HEK293 (cell line): Measurements from ENCODE around the gene NKD2.

Experiments used
- CTCF ChIA-PET: fragments of 350-600 bp; formaldehyde crosslinking; extraction: SDS; loops from one replicate; lab custom pipeline; 2021; ENCODE audit warnings: antibody characterized with exemption; lab: Yijun Ruan, JAX
- POLR2A ChIA-PET: fragments of 300-600 bp; formaldehyde crosslinking; extraction: SDS; loops from one replicate; lab custom pipeline; 2020; ENCODE audit warnings: antibody characterized with exemption, inconsistent platforms; lab: Yijun Ruan, JAX
- H3K27ac ChIP-seq: fragments of 200-500 bp; sonication (Bioruptor generic); 2 replicates; pipeline ENCODE4 v1.5.1; 2014; ENCODE audit warnings: low read depth, low read length, control low read depth, inconsistent platforms; ENCODE audit errors: extremely low read depth
- H3K36me3 ChIP-seq, 2 experiments: fragments of 200-500 bp in 1 of 2; sonication (Bioruptor generic) in 1 of 2; 1 replicate in 1 of 2; 2 replicates in 1 of 2; pipeline ENCODE4 v1.5.1; 2014 to 2017; ENCODE audit warnings: inconsistent platforms in 2 of 2, low read length in 2 of 2; ENCODE audit not compliant: control insufficient read depth in 2 of 2, insufficient read depth in 1 of 2
- H3K4me1 ChIP-seq: fragments of 200-500 bp; sonication (Bioruptor generic); 2 replicates; pipeline ENCODE4 v1.5.1; 2014; ENCODE audit warnings: mild to moderate bottlenecking, low read length, inconsistent platforms; ENCODE audit not compliant: control insufficient read depth, insufficient read depth
- H3K4me3 ChIP-seq: 2 replicates; pipeline ENCODE4 v1.5.1; 2011; ENCODE audit warnings: low read depth, mild to moderate bottlenecking, control low read depth, low read length, moderate library complexity
- H3K9me3 ChIP-seq: fragments of 200-500 bp; sonication (Bioruptor generic); 2 replicates; pipeline ENCODE4 v1.5.1; 2014; ENCODE audit warnings: low read depth, low read length, inconsistent platforms; ENCODE audit not compliant: control insufficient read depth, insufficient read depth
- KLF8 ChIP-seq: fragments of 450-650 bp; formaldehyde crosslinking; IDR thresholded peaks from 2 replicates; pipeline ENCODE4 v1.5.1; 2016; ENCODE audit warnings: missing biosample characterization, missing genetic modification characterization
- SALL2 ChIP-seq: fragments of 450-650 bp; formaldehyde crosslinking; IDR thresholded peaks from 2 replicates; pipeline ENCODE4 v1.5.0; 2017; ENCODE audit warnings: missing biosample characterization, mild to moderate bottlenecking, missing genetic modification characterization, borderline replicate concordance
- ZBTB7A ChIP-seq: fragments of 450-650 bp; formaldehyde crosslinking; IDR thresholded peaks from 2 replicates; pipeline ENCODE4 v1.5.1; 2016; ENCODE audit warnings: low read depth, missing biosample characterization, missing genetic modification characterization
- ZFHX2 ChIP-seq: fragments of 450-650 bp; formaldehyde crosslinking; conservative IDR thresholded peaks from 2 replicates; pipeline ENCODE4 v1.5.1; 2016; ENCODE audit warnings: missing biosample characterization, missing genetic modification characterization
- ZNF10 ChIP-seq: fragments of 450-650 bp; formaldehyde crosslinking; IDR thresholded peaks from 2 replicates; pipeline ENCODE4 v1.5.1; 2017; ENCODE audit warnings: missing biosample characterization, missing genetic modification characterization
- ZNF112 ChIP-seq: fragments of 450-650 bp; formaldehyde crosslinking; IDR thresholded peaks from 2 replicates; pipeline ENCODE4 v1.5.0; 2017; ENCODE audit warnings: missing biosample characterization, missing genetic modification characterization
- ZNF157 ChIP-seq: fragments of 450-650 bp; formaldehyde crosslinking; IDR thresholded peaks from 2 replicates; pipeline ENCODE4 v1.5.1; 2016; ENCODE audit warnings: missing biosample characterization, missing genetic modification characterization
- ZNF169 ChIP-seq: fragments of 450-650 bp; formaldehyde crosslinking; IDR thresholded peaks from 2 replicates; pipeline ENCODE4 v1.5.1; 2016; ENCODE audit warnings: missing biosample characterization, missing genetic modification characterization
- ZNF174 ChIP-seq: fragments of 450-650 bp; formaldehyde crosslinking; IDR thresholded peaks from 2 replicates; pipeline ENCODE4 v1.5.0; 2017; ENCODE audit warnings: missing biosample characterization, mild to moderate bottlenecking, missing genetic modification characterization
- ZNF24 ChIP-seq: fragments of 450-650 bp; formaldehyde crosslinking; IDR thresholded peaks from 2 replicates; pipeline ENCODE4 v1.5.1; 2016; ENCODE audit warnings: missing biosample characterization, missing genetic modification characterization
- ZNF311 ChIP-seq: fragments of 450-650 bp; formaldehyde crosslinking; IDR thresholded peaks from 2 replicates; pipeline ENCODE4 v1.5.1; 2017; ENCODE audit warnings: missing biosample characterization, missing genetic modification characterization, borderline replicate concordance
- ZNF335 ChIP-seq: fragments of 450-650 bp; formaldehyde crosslinking; conservative IDR thresholded peaks from 2 replicates; pipeline ENCODE4 v1.5.1; 2016; ENCODE audit warnings: missing biosample characterization, missing genetic modification characterization
- ZNF341 ChIP-seq: fragments of 450-650 bp; formaldehyde crosslinking; IDR thresholded peaks from 2 replicates; pipeline ENCODE4; 2016; ENCODE audit warnings: low read depth, missing biosample characterization, missing genetic modification characterization
- ZNF37A ChIP-seq: fragments of 450-650 bp; IDR thresholded peaks from 2 replicates; pipeline ENCODE4 v1.5.1; 2018; ENCODE audit warnings: missing biosample characterization, missing genetic modification characterization
- ZNF394 ChIP-seq: fragments of 450-650 bp; formaldehyde crosslinking; IDR thresholded peaks from 2 replicates; pipeline ENCODE4 v1.5.1; 2016; ENCODE audit warnings: missing biosample characterization, missing genetic modification characterization, mild to moderate bottlenecking, moderate library complexity, borderline replicate concordance
- ZNF404 ChIP-seq: fragments of 450-650 bp; formaldehyde crosslinking; IDR thresholded peaks from 2 replicates; pipeline ENCODE4 v1.5.1; 2017; ENCODE audit warnings: missing biosample characterization, missing genetic modification characterization
- ZNF529 ChIP-seq: fragments of 450-650 bp; formaldehyde crosslinking; IDR thresholded peaks from 2 replicates; pipeline ENCODE4 v1.5.1; 2017; ENCODE audit warnings: missing genetic modification characterization, missing biosample characterization; ENCODE audit not compliant: insufficient replicate concordance
- ZNF549 ChIP-seq: fragments of 450-650 bp; IDR thresholded peaks from 2 replicates; pipeline ENCODE4 v1.5.1; 2018; ENCODE audit warnings: missing biosample characterization, missing genetic modification characterization, mild to moderate bottlenecking, inconsistent platforms, moderate library complexity
- ZNF560 ChIP-seq: fragments of 450-650 bp; formaldehyde crosslinking; IDR thresholded peaks from 2 replicates; pipeline ENCODE4 v1.5.1; 2017; ENCODE audit warnings: missing biosample characterization, missing genetic modification characterization, borderline replicate concordance
- ZNF624 ChIP-seq: fragments of 450-650 bp; formaldehyde crosslinking; IDR thresholded peaks from 2 replicates; pipeline ENCODE4 v1.5.1; 2017; ENCODE audit warnings: missing biosample characterization, missing genetic modification characterization
- ZNF658 ChIP-seq: fragments of 450-650 bp; formaldehyde crosslinking; IDR thresholded peaks from 2 replicates; pipeline ENCODE4; 2016; ENCODE audit warnings: missing biosample characterization, missing genetic modification characterization
- ZNF776 ChIP-seq: fragments of 450-650 bp; formaldehyde crosslinking; IDR thresholded peaks from 2 replicates; pipeline ENCODE4 v1.5.0; 2017; ENCODE audit warnings: missing biosample characterization, missing genetic modification characterization, borderline replicate concordance
- ZNF785 ChIP-seq: fragments of 450-650 bp; formaldehyde crosslinking; IDR thresholded peaks from 2 replicates; pipeline ENCODE4 v1.5.1; 2016; ENCODE audit warnings: missing biosample characterization, missing genetic modification characterization
- ZNF792 ChIP-seq: fragments of 450-650 bp; formaldehyde crosslinking; IDR thresholded peaks from 2 replicates; pipeline ENCODE4 v1.5.1; 2016; ENCODE audit warnings: missing biosample characterization, missing genetic modification characterization
- ZNF837 ChIP-seq: fragments of 450-650 bp; formaldehyde crosslinking; IDR thresholded peaks from 2 replicates; pipeline ENCODE4 v1.5.1; 2016; ENCODE audit warnings: missing biosample characterization, missing genetic modification characterization
- ZXDB ChIP-seq: fragments of 450-650 bp; formaldehyde crosslinking; IDR thresholded peaks from 2 replicates; pipeline ENCODE4 v1.5.1; 2016; ENCODE audit warnings: missing biosample characterization, missing genetic modification characterization
- TF ChIP-seq, protein P1 (sequence below): fragments of 450-650 bp; IDR thresholded peaks from 2 replicates; pipeline ENCODE4 v1.5.1; 2018; ENCODE audit warnings: missing biosample characterization, mild to moderate bottlenecking, missing genetic modification characterization
- TF ChIP-seq, protein P2 (sequence below): fragments of 450-650 bp; formaldehyde crosslinking; IDR thresholded peaks from 2 replicates; pipeline ENCODE4 v1.5.1; 2016; ENCODE audit warnings: missing biosample characterization, missing genetic modification characterization, borderline replicate concordance
- TF ChIP-seq, protein P3 (sequence below): fragments of 450-650 bp; formaldehyde crosslinking; IDR thresholded peaks from 2 replicates; pipeline ENCODE4 v1.5.1; 2016; ENCODE audit warnings: missing biosample characterization, missing genetic modification characterization

NKD2 gene

DNA sequence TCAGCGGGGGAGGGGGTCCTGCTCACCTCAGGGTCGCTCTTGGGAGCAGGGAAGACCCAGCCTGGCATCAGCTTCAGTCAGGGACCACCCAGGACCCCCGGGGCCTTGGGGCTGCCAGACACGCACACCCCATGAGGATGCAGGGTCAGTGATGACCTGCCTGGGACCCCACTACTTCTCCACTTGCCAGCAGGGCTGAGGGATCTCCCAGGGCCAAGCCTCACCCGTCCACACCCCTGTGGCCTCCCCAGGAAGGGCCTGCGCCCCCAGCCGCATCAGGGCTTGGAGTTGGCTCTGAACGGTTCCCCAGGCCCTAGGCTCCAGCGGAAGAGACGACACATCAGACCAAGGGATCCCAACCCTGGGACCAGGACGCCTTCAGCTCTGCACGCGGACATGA lies 69.6 kb downstream of the NKD2 start (continued):
- TF ChIP-seq ZNF529 (tag by site-specific recombination) (no peak), ZNF837 (tag by site-specific recombination) (no peak), ZNF112 (tag by site-specific recombination) (no peak), ZNF394 (tag by site-specific recombination) (no peak), ZNF169 (no peak), ZXDB (tag by site-specific recombination) (no peak), ZNF792 (no peak)
- TF ChIP-seq, protein P1, sequence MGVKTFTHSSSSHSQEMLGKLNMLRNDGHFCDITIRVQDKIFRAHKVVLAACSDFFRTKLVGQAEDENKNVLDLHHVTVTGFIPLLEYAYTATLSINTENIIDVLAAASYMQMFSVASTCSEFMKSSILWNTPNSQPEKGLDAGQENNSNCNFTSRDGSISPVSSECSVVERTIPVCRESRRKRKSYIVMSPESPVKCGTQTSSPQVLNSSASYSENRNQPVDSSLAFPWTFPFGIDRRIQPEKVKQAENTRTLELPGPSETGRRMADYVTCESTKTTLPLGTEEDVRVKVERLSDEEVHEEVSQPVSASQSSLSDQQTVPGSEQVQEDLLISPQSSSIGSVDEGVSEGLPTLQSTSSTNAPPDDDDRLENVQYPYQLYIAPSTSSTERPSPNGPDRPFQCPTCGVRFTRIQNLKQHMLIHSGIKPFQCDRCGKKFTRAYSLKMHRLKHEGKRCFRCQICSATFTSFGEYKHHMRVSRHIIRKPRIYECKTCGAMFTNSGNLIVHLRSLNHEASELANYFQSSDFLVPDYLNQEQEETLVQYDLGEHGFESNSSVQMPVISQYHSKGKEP (tag by site-specific recombination) = no peak

DNA sequence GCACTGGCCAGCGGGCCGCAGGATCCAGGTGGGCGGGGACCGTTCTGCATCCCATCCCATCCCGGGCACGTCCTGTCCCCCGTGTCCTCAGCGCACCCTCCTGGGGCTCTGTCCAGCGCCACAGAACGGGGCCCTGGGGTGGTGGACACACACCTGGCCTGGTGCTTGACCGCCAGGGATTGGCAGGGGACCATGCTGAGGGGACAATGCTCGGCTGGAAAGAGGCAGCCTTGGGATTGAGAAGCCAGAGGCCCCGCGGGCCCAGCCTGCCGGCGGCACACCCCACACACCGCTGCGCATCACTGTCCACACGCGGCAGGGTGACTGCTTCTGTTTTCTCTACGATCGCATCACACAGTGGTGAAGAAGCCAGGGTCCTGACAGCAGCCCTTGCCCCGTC lies 70.2 kb downstream of the NKD2 start:
- POLR2A ChIA-PET = no interaction called here
- CTCF ChIA-PET = no interaction called here
- Histone ChIP-seq H3K4me1 (no peaks in the 10 kb centered on the region), H3K36me3 (peaks cover 0 to 53% of the 10 kb centered on the region in 2 experiments; a peak in 2 of 3 replicates), H3K9me3 (no peaks in the 10 kb centered on the region), H3K27ac (no peak overlapping the region), H3K4me3 (no peak overlapping the region)
- no peak for TF ChIP-seq ZNF10
- TF ChIP-seq ZNF112 (tag by site-specific recombination) = no peak
- no peak for TF ChIP-seq ZNF404 (tag by site-specific recombination)
- TF ChIP-seq ZFHX2 (tag by site-specific recombination) = no peak
- TF ChIP-seq ZNF341 (tag by site-specific recombination) = no peak
- no peak for TF ChIP-seq ZNF37A
- TF ChIP-seq ZNF658 = no peak
- TF ChIP-seq, protein P2, sequence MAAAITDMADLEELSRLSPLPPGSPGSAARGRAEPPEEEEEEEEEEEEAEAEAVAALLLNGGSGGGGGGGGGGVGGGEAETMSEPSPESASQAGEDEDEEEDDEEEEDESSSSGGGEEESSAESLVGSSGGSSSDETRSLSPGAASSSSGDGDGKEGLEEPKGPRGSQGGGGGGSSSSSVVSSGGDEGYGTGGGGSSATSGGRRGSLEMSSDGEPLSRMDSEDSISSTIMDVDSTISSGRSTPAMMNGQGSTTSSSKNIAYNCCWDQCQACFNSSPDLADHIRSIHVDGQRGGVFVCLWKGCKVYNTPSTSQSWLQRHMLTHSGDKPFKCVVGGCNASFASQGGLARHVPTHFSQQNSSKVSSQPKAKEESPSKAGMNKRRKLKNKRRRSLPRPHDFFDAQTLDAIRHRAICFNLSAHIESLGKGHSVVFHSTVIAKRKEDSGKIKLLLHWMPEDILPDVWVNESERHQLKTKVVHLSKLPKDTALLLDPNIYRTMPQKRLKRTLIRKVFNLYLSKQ (tag by site-specific recombination) = no peak
- TF ChIP-seq ZNF335 (tag by site-specific recombination) = no peak
- TF ChIP-seq, all 188 proteins: peak for 0

DNA sequence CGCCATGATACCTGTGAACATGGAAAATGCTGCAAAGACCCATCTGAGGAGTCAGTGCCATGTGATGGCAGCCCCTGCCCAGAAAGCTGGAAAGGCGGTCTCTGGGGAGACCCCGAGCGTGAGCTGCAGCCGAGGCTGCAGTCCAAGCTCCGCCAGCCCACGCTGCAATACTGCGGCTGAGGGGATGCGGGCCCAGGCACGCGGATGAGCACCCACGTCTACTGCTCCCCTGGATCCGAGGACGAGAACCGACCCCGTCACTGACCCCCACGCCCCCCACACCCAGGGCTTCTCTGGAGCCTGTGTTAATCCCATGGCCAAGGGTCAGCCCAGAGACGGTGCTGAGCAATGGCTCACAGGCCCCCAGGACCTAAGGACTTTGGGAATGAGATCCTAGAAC lies 70.9 kb downstream of the NKD2 start:
- TF ChIP-seq ZNF785 (tag by site-specific recombination) (no peak), ZNF311 (tag by site-specific recombination) (no peak), ZBTB7A (no peak)
- TF ChIP-seq, all 188 proteins: peak for 0
- H3K27ac ChIP-seq = no peak overlapping the region
- peaks cover 0 to 53% of the 10 kb centered on the region in 2 experiments; a peak in 2 of 3 replicates for H3K36me3 ChIP-seq
- no peaks in the 10 kb centered on the region for H3K4me1 ChIP-seq
- ChIA-PET POLR2A (interaction anchor here (0.5 kb wide), 1 partner anchor 61 kb away, joined by 3 read pairs; no protein-coding TSS in a partner anchor), CTCF (no interaction called here)
- no peaks in the 10 kb centered on the region for H3K9me3 ChIP-seq
- H3K4me3 ChIP-seq = no peak overlapping the region

DNA sequence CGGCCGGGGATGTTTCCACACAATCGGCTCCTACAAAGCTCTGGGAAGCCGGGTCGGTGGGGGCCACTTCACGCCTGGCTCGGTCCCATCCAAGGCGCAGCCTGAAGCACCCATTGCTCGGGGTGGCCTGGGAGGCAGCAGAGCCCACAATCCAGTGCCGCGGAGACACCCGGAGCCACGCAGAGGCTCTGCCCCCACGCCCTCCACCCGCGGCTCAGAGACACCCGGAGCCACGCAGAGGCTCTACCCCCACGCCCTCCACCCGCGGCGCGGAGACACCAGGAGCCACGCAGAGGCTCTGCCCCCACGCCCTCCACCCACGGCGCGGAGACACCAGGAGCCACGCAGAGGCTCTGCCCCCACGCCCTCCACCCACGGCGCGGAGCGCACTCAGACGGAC lies 71.4 kb downstream of the NKD2 start:
- CTCF ChIA-PET = no interaction called here
- TF ChIP-seq ZNF549 (tag by site-specific recombination) = no peak
- TF ChIP-seq ZNF174 (tag by site-specific recombination) = no peak
- TF ChIP-seq ZNF335 (tag by site-specific recombination) = no peak
- no peak for TF ChIP-seq ZNF157 (tag by site-specific recombination)
- no peak for TF ChIP-seq ZNF776
- no peak for TF ChIP-seq ZNF560 (tag by site-specific recombination)
- no peak for TF ChIP-seq SALL2 (tag by site-specific recombination)
- no peak for TF ChIP-seq KLF8
- TF ChIP-seq ZNF24 = no peak
- TF ChIP-seq, protein P3, sequence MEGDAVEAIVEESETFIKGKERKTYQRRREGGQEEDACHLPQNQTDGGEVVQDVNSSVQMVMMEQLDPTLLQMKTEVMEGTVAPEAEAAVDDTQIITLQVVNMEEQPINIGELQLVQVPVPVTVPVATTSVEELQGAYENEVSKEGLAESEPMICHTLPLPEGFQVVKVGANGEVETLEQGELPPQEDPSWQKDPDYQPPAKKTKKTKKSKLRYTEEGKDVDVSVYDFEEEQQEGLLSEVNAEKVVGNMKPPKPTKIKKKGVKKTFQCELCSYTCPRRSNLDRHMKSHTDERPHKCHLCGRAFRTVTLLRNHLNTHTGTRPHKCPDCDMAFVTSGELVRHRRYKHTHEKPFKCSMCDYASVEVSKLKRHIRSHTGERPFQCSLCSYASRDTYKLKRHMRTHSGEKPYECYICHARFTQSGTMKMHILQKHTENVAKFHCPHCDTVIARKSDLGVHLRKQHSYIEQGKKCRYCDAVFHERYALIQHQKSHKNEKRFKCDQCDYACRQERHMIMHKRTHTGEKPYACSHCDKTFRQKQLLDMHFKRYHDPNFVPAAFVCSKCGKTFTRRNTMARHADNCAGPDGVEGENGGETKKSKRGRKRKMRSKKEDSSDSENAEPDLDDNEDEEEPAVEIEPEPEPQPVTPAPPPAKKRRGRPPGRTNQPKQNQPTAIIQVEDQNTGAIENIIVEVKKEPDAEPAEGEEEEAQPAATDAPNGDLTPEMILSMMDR (tag by site-specific recombination) = no peak
- no peak for TF ChIP-seq ZNF624 (tag by site-specific recombination)

More for the DNA sequence above, 71.4 kb downstream of the NKD2 start:
- no peak overlapping the region for H3K4me3 ChIP-seq
- no peaks in the 10 kb centered on the region for H3K9me3 ChIP-seq
- POLR2A ChIA-PET = interaction anchor here (0.5 kb wide), 1 partner anchor 60 kb away, joined by 3 read pairs; no protein-coding TSS in a partner anchor
- H3K36me3 ChIP-seq = peaks cover 0 to 49% of the 10 kb centered on the region in 2 experiments; a peak in 2 of 3 replicates
- no peaks in the 10 kb centered on the region for H3K4me1 ChIP-seq
- no peak overlapping the region for H3K27ac ChIP-seq
